ENCODE results near the gene PTPRD.

DNA sequence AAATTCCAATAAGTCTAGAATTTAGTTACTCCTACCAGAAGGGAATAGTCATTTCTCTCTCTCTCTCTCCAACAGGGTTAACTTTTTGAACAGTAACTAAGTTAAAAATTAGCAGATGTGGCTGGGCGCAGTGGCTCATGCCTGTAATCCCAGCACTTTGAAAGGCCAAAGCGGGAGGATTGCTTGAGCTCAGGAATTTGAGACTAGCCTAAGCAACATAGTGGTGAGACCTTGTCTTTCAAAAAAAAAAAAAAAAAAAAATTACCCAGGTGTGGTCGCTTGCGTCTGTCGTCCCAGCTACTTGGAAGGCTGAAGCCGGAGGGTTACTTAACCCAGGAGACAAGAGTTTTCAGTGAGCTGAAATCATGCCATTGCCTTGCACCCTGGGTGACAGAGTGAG, 639.7 kb downstream of the PTPRD start:
- TF ChIP-seq, protein P1, sequence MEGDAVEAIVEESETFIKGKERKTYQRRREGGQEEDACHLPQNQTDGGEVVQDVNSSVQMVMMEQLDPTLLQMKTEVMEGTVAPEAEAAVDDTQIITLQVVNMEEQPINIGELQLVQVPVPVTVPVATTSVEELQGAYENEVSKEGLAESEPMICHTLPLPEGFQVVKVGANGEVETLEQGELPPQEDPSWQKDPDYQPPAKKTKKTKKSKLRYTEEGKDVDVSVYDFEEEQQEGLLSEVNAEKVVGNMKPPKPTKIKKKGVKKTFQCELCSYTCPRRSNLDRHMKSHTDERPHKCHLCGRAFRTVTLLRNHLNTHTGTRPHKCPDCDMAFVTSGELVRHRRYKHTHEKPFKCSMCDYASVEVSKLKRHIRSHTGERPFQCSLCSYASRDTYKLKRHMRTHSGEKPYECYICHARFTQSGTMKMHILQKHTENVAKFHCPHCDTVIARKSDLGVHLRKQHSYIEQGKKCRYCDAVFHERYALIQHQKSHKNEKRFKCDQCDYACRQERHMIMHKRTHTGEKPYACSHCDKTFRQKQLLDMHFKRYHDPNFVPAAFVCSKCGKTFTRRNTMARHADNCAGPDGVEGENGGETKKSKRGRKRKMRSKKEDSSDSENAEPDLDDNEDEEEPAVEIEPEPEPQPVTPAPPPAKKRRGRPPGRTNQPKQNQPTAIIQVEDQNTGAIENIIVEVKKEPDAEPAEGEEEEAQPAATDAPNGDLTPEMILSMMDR (IDR thresholded peaks at IDR 0.05): no peak
- no peak for TF ChIP-seq POLR2A (IDR thresholded peaks at IDR 0.05)

Data from Peyer's patch (tissue), 4 donors.